Adrenal gland (tissue), 12 donors: ENCODE results near the gene KLF13. TPM values are rescaled to one million over a fixed set of nuclear protein-coding genes. Genes with fewer than 3 reads are reported as not detected.

Source experiments
- DNase-seq, 7 donors: peaks; one replicate each; pipeline ENCODE4 v3.0.0-alpha.2; 2019 to 2020
- H3K27ac ChIP-seq, 5 donors: fragments of 200-600 bp; sonication (generic) in 4 of 5; 1 replicate in 3 of 5; 2 replicates in 2 of 5; pipeline versions ENCODE4 v1.5.1 to v1.8.0; 2016 to 2020; ENCODE audit warnings: mild to moderate bottlenecking in 1 of 5
- H3K27me3 ChIP-seq: fragments of 200-600 bp; 2 replicates; pipeline ENCODE4 v1.8.0; 2021
- H3K36me3 ChIP-seq, 2 donors: fragments of 200-600 bp; replicated peaks in 1 of 2; 1 replicate in 1 of 2; 2 replicates in 1 of 2; pipeline versions ENCODE4 v1.5.1 to v1.8.0; 2018 to 2022
- H3K4me1 ChIP-seq, 2 donors: fragments of 200-600 bp; replicated peaks in 1 of 2; 1 replicate in 1 of 2; 2 replicates in 1 of 2; pipeline versions ENCODE4 v1.5.1 to v1.8.0; 2018 to 2021
- H3K4me3 ChIP-seq, 4 donors: fragments of 200-600 bp; sonication (generic) in 3 of 4; one replicate each; pipeline ENCODE4 v1.5.1; 2016 to 2018
- H3K9me3 ChIP-seq, 3 donors: fragments of 200-600 bp; sonication (generic) in 1 of 3; replicated peaks in 1 of 3; 1 replicate in 2 of 3; 2 replicates in 1 of 3; pipeline versions ENCODE4 v1.5.1 to v1.8.0; 2016 to 2021
- CTCF ChIP-seq, 6 experiments: fragments of 450-650 bp in 4 of 6; fragments of 200-600 bp in 2 of 6; sonication (generic) in 1 of 6; IDR thresholded peaks; 1 replicate in 5 of 6; 2 replicates in 1 of 6; pipeline versions ENCODE4 v1.5.1 to v1.8.0; 2016 to 2021; ENCODE audit warnings: antibody characterized with exemption in 6 of 6, mild to moderate bottlenecking in 2 of 6, moderate library complexity in 1 of 6
- POLR2A ChIP-seq, 2 donors: fragments of 450-650 bp; IDR thresholded peaks; one replicate each; pipeline ENCODE4 v1.6.1; 2017; ENCODE audit warnings: antibody characterized with exemption in 2 of 2, mild to moderate bottlenecking in 2 of 2, moderate library complexity in 1 of 2
- whole genome bisulfite sequencing, 4 donors: extraction: QIAGEN DNeasy Blood & Tissue Kit in 2 of 4; methylation state at CpG; one replicate each; pipeline versions ENCODE4 v1.1.5 to v1.1.7; 2013 to 2017; 5-methylcytosine and 5-hydroxymethylcytosine counted together
- intact Hi-C, 2 donors: fragments of 100-400 bp; cut with DNase I; formaldehyde crosslinking; loops; one replicate each; pipeline versions ENCODE4 v1.14.1 to v1.15.0; 2022 to 2023
- polyA plus RNA-seq, 3 donors: library from polyadenylated mRNA; stranded (reverse); fragments of 200-250 nt in 2 of 3; fragments of 350-450 nt in 1 of 3; fragmentation: Illumina TruSeq in 1 of 3; extraction: RNeasy Lipid Tissue Mini Kit (QIAGEN cat#74804) in 1 of 3; gene quantifications; one replicate each; pipeline ENCODE4 v1.2.3, GENCODE V29; 2013 to 2014
- total RNA-seq, 9 donors: library from RNA; depleted of rRNA in 4 of 9; stranded (reverse); fragments of >200 nt in 4 of 9; fragments of 120-200 nt in 1 of 9; fragmentation: NEBNext Ultra II Directional in 1 of 9; extraction: Animal tissue kit (Norgen Biotek cat#: 25700) in 1 of 9; gene quantifications; one replicate each; pipeline versions ENCODE4 v1.1.0 to v1.2.4, GENCODE V29; 2013 to 2023
- donor health status: healthy with polysubstance abuse.
- donor health status: Bipolar disorder and iron deficiency.
- donor health status: DM: yes; HTN: yes; CAD: no.
- donor health status: DM: no; HTN: no; CAD: no.
- donor health status: DM: no; HTN: no; CAD: no.
- donor health status: DM: yes; HTN: yes; CAD: no.

The KLF13 gene
- total and polyA plus RNA-seq, 12 donors, result 8.4 to 65.9 (median 31.9) TPM

- 1% methylated on average over 108 to 130 of the region's 130 CpGs; no CpG with 5 or more reads in 2 of the 4 donors for WGBS, 4 donors
- intact Hi-C loops, result loop anchor here in 1 of 2 donors (5.0 to 10.0 kb wide), 4 partner anchors 65 to 160 kb away; no protein-coding TSS in a partner anchor
- no peaks in the 10 kb centered on the region for H3K9me3 ChIP-seq
- peaks cover 13 to 34% of the 10 kb centered on the region in 2 donors for H3K4me1 ChIP-seq
- DNase-seq, result peak in 6 of 7 donors; percentile 57 to 80 (median 66)
- no peaks in the 10 kb centered on the region for H3K27me3 ChIP-seq
- H3K4me3 ChIP-seq, result peak overlapping the region in 3 of 4 donors; percentile 28 to 99 (median 78)
- TF ChIP-seq POLR2A (IDR thresholded peaks at IDR 0.05) (peak; percentile 0 to 79), CTCF (IDR thresholded peaks at IDR 0.05) (no peak)
- H3K27ac ChIP-seq, result peak overlapping the region; percentile 62 to 100 (median 90)
- H3K36me3 ChIP-seq, result no peaks in the 10 kb centered on the region
Measured at GRCh38 chr15:31326875-31327668, 437 bp downstream of the KLF13 start.

GRCh38 chr15:31327669-31328427, 1.2 kb downstream of the KLF13 start:
- Histone ChIP-seq H3K27ac (peak overlapping the region; percentile 54 to 100 (median 90)), H3K4me3 (peak overlapping the region; percentile 35 to 99 (median 84)), H3K4me1 (peaks cover 13 to 41% of the 10 kb centered on the region in 2 donors), H3K9me3 (no peaks in the 10 kb centered on the region), H3K27me3 (no peaks in the 10 kb centered on the region), H3K36me3 (no peaks in the 10 kb centered on the region)
- 0% methylated on average over 7 to 105 of the region's 108 CpGs for WGBS, 4 donors
- TF ChIP-seq CTCF (IDR thresholded peaks at IDR 0.05), result peak in 2 of 6 experiments; percentile 19
- TF ChIP-seq POLR2A (IDR thresholded peaks at IDR 0.05), result peak in 1 of 2 donors; percentile 33
- intact Hi-C loops, result loop anchor here in 1 of 2 donors (5.0 to 10.0 kb wide), 4 partner anchors 64 to 159 kb away; no protein-coding TSS in a partner anchor
- peak in 6 of 7 donors; percentile 49 to 66 (median 54) for DNase-seq

GRCh38 chr15:31328428-31328968, 1.9 kb downstream of the KLF13 start:
- H3K4me3 ChIP-seq, result peak overlapping the region; percentile 35 to 99 (median 84)
- DNase-seq, result peak in 4 of 7 donors; percentile 31 to 52 (median 40)
- TF ChIP-seq POLR2A (IDR thresholded peaks at IDR 0.05) (no peak), CTCF (IDR thresholded peaks at IDR 0.05) (no peak)
- no peaks in the 10 kb centered on the region for H3K36me3 ChIP-seq
- H3K27ac ChIP-seq, result peak overlapping the region; percentile 54 to 100 (median 90)
- H3K9me3 ChIP-seq, result no peaks in the 10 kb centered on the region
- 0 to 2% (median 1%) methylated on average over 16 to 35 of the region's 35 CpGs for WGBS, 4 donors
- no peaks in the 10 kb centered on the region for H3K27me3 ChIP-seq
- intact Hi-C loops, result loop anchor here in 1 of 2 donors (5.0 to 10.0 kb wide), 4 partner anchors 64 to 159 kb away; no protein-coding TSS in a partner anchor
- peaks cover 13 to 47% of the 10 kb centered on the region in 2 donors for H3K4me1 ChIP-seq
